ENCODE results near the gene SNCG. TPM values are rescaled to one million over a fixed set of nuclear protein-coding genes. Genes with fewer than 3 reads are reported as not detected.

The SNCG gene
- 2.0 and 8.6 TPM in 2 replicates for total RNA-seq

DNA sequence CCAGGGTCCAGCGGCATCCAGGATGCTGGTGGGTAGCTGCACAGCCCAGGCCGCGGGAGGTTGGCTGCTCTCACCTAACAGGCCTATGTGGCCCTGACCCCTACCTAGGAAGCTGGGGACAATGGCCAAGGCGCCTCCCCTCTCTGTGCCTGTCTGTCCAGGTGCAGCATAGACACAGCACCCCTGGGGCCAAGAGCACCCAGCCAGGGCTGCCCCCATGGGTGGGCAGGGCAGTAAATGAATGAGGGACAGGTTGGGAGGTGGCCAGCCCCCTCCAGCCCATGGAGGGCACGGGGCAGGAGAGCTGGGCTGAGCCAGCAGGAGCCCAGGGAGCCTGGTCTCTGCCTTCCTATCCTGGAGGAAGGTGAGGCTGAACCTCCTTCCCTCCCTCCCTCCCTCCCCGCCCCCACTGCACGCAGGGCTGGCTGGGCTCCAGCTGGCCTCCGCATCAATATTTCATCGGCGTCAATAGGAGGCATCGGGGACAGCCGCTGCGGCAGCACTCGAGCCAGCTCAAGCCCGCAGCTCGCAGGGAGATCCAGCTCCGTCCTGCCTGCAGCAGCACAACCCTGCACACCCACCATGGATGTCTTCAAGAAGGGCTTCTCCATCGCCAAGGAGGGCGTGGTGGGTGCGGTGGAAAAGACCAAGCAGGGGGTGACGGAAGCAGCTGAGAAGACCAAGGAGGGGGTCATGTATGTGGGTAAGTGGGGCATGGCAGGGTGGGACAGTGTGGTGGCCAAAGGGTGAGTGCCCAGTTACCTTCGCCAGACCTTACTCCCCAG is at the start of gene SNCG:
TSS of gene SNCG (plus strand) at position 484 of the 785 bp plus-strand sequence. CDS start at position 583, 99 bp downstream.

DNA sequence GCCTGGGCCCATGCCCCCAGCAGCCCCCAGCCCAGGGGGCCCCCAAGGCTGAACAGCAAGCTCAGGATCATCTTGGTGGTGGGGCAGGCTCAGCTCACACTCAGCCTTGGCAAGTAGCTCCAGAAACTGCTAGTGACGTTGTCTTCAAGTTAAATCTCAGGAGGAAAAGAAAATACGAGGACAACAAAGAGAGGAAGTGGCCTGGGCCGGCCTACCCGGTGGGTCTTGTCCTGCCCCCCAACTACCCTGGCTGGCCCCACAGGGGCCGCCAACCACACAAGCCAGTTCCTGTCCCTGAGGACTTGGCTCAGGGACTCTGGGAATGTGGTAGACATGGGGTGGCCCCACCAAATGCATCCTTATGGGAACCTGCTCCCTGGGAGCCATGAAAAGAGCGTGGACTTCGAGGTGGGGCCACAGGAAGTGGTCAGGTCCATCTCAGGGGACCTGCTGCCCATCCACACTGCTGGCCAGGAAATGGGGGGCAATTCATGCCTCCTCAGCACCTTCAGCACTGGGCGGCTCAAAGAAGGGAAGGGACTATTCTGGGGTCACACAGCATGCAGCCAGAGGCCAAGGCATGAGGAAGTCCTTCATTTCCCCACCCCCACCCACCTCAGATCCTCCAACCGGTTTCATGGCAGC is 806 bp upstream of the SNCG start, which contains the start of gene MMRN2:
TSS of gene MMRN2 (minus strand) at position 145 of the 645 bp plus-strand sequence. CDS start at position 71, 74 bp downstream.

DNA sequence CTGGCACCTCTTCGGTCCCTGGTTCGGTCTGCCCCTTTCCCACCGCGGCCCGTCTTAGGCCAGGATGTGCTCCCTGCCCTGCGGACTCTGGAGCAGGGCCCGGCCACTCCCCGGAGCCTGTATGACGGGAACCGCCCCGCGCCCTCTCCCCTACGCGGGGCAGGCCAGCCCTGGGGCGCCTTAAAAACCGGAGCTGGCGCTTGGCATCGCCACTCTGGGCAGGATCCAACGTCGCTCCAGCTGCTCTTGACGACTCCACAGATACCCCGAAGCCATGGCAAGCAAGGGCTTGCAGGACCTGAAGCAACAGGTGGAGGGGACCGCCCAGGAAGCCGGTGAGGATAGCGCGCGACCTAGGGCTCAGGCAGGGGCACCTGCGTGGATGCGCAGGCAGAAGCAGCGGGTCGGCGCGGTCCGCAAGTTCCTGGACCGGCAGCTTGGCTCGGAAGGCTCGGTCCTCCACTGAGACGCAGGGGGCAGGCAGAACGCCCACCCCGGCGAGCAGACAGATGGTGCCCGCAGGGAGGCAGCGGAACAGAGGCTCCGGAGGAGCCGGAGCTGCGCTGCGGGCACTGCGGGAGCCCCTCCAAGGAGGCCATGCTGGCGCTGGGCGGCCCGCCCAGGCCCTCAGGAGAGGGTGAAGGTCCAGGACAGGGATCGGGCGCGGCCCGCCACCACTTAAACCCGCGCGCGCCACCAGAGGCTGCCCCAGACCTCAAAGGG is 10.0 kb downstream of the SNCG start, which contains the start of gene ADIRF:
TSS of gene ADIRF (plus strand) at position 212 of the 723 bp plus-strand sequence. CDS start at position 275, 63 bp downstream.

Other genes with a start within 250 kb of the SNCG start
- 18.9 and 20.9 TPM in 2 replicates for gene BMPR1A, start 202.0 kb upstream of the SNCG start, total RNA-seq
- gene MMRN2, start 984 bp upstream of the SNCG start, total RNA-seq, result 0.13 and 0.16 TPM in 2 replicates
- gene ADIRF, start 9.9 kb downstream of the SNCG start, total RNA-seq, result 0.33 and 0.63 TPM in 2 replicates
- gene FAM25A, start 61.7 kb downstream of the SNCG start, total RNA-seq, result not detected in 2 replicates
- gene GLUD1, start 136.2 kb downstream of the SNCG start, total RNA-seq, result 101 and 112 TPM in 2 replicates
- 12.5 and 20.7 TPM in 2 replicates for gene SHLD2, start 136.6 kb downstream of the SNCG start, total RNA-seq

All from mesangial cell (primary cell).